Measurements from ENCODE around the gene STUB1. TPM values are rescaled to one million over a fixed set of nuclear protein-coding genes. Genes with fewer than 3 reads are reported as not detected.

STUB1 gene
- total and polyA plus RNA-seq, 10 of the 15 experiments (the other 5 are each of a cell fraction or from before 2014, with no cell fraction given) = 4.2 to 136 (median 67.1) TPM

- TF ChIP-seq SREBF2 (IDR thresholded peaks at IDR 0.05; ENCODE audit: low read length) (peak; percentile 96), FOXK2 (IDR thresholded peaks at IDR 0.05) (no peak), HCFC1 (IDR thresholded peaks at IDR 0.05; ENCODE audit: low read length) (peak; percentile 97), DPF2 (IDR thresholded peaks at IDR 0.05) (peak; percentile 69), SIX5 (IDR thresholded peaks at IDR 0.05; ENCODE audit: low read depth, low read length, severe bottlenecking) (peak; percentile 95), SPI1 (IDR thresholded peaks at IDR 0.05; ENCODE audit: borderline replicate concordance, insufficient read depth, low read depth, low read length) (no peak; the same call in 1 of the 2 replicates), SIN3A (IDR thresholded peaks at IDR 0.05; ENCODE audit: low read depth, low read length) (peak; percentile 90), RAD21 (IDR thresholded peaks at IDR 0.05; ENCODE audit: insufficient read depth, low read depth, low read length) (no peak), POU2F2 (IDR thresholded peaks at IDR 0.05; ENCODE audit: borderline replicate concordance, low read depth, low read length) (peak; percentile 7; the same call in 1 of the 3 replicates), GATAD2B (conservative IDR thresholded peaks at IDR 0.05; ENCODE audit: low read depth) (peak; percentile 14; the same call in 1 of the 2 replicates), ESRRA (IDR thresholded peaks at IDR 0.05; ENCODE audit: low read length) (no peak; the same call in 1 of the 2 replicates), ZBTB40 (IDR thresholded peaks at IDR 0.05; ENCODE audit: borderline replicate concordance) (peak; percentile 86), MYC (IDR thresholded peaks at IDR 0.05; ENCODE audit: insufficient read depth, insufficient read length, insufficient replicate concordance, low read length, severe bottlenecking) (peak; percentile 41), ATF3 (IDR thresholded peaks at IDR 0.05; ENCODE audit: borderline replicate concordance, extremely low read depth, low read depth, low read length) (no peak), IRF3 (IDR thresholded peaks at IDR 0.05) (peak; percentile 25; the same call in 1 of the 2 replicates), ZNF622 (IDR thresholded peaks at IDR 0.05) (no peak), ZZZ3 (IDR thresholded peaks at IDR 0.05; ENCODE audit: control insufficient read depth, insufficient read length, low read depth) (no peak), NKRF (conservative IDR thresholded peaks at IDR 0.05) (peak; percentile 93), BACH1 (IDR thresholded peaks at IDR 0.05; ENCODE audit: borderline replicate concordance) (peak; percentile 84), CHD2 (IDR thresholded peaks at IDR 0.05; ENCODE audit: borderline replicate concordance, low read depth, low read length) (peak; percentile 76), E2F4 (IDR thresholded peaks at IDR 0.05; ENCODE audit: low read depth, low read length) (no peak)
These were observed 43.8 kb upstream of the STUB1 start, which contains the start of gene METTL26 (continued) for GRCh38 chr16:636206-637080.
